ENCODE measurements around the gene FLT3LG.

DNA sequence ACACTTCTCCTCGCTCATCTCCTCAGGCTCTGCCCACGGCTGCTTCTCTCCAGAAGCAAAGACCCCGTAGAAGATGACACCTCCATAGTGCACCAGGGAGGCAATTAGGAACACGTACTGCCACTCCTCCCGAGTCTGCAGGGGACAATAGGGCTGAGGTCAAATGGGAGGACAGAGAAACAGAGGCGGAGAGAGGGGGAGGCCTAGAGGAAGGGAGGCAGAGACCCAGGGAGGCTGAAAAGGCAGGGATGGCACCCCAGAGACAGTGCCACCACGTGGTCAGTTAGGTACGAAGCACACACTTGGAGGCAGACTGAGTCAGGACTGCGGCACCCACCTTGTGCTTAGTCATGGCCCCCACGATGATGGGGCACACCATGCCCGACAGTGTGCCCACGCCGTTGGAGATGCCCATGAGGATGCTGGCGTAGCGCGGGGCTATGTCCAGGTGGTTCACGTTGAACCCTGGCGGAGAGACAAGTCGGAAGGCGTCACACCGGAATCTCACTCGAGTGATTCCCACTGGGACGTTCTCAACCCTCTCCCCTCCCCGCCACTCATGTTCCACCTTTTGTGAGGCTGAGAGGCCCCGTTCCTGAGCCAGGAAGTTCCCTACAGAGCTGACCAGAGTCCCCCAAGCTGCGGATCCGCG is 43.2 kb upstream of the FLT3LG start:
- TF ChIP-seq SUZ12 (IDR thresholded peaks at IDR 0.05) (no peak), ARNT (IDR thresholded peaks at IDR 0.05) (no peak), CTBP1 (IDR thresholded peaks at IDR 0.05; ENCODE audit: borderline replicate concordance) (no peak), BHLHE40 (IDR thresholded peaks at IDR 0.05; ENCODE audit: borderline replicate concordance) (no peak), FOXA1 (IDR thresholded peaks at IDR 0.05) (no peak), ZNF384 (IDR thresholded peaks at IDR 0.05) (no peak)

Data from HEK293T (cell line).